H9 (cell line): ENCODE results near the gene TMEM131. TPM values are rescaled to one million over a fixed set of nuclear protein-coding genes. Genes with fewer than 3 reads are reported as not detected.

ENCODE experiments used
- DNase-seq: peaks from one replicate; pipeline ENCODE4 v3.0.0-alpha.2; 2017
- H2AFZ ChIP-seq: one replicate; pipeline ENCODE4 v1.6.1; 2013; ENCODE audit warnings: mild to moderate bottlenecking, low read length, control low read depth, moderate library complexity
- H2AK5ac ChIP-seq: 2 replicates; pipeline ENCODE4 v1.6.1; 2013; ENCODE audit warnings: low read length, control low read depth, mixed read lengths; ENCODE audit not compliant: insufficient read length
- H2BK120ac ChIP-seq: one replicate; pipeline ENCODE4 v1.6.1; 2013; ENCODE audit warnings: low read depth, mild to moderate bottlenecking, low read length, control low read depth, inconsistent platforms; ENCODE audit not compliant: poor library complexity, severe bottlenecking
- H2BK12ac ChIP-seq: 2 replicates; pipeline ENCODE4 v1.6.1; 2013; ENCODE audit warnings: low read length, control low read depth, mixed read lengths, low read depth; ENCODE audit not compliant: insufficient read length
- H2BK15ac ChIP-seq: 2 replicates; pipeline ENCODE4 v1.6.1; 2013; ENCODE audit warnings: low read depth, low read length, control low read depth
- H2BK20ac ChIP-seq: one replicate; pipeline ENCODE4 v1.6.1; 2013; ENCODE audit warnings: low read depth, mild to moderate bottlenecking, low read length, control low read depth, inconsistent platforms; ENCODE audit not compliant: poor library complexity, severe bottlenecking
- H2BK5ac ChIP-seq: 2 replicates; pipeline ENCODE4 v1.6.1; 2013; ENCODE audit warnings: low read length, control low read depth, mixed read lengths; ENCODE audit not compliant: insufficient read length
- H3K14ac ChIP-seq: 2 replicates; pipeline ENCODE4 v1.6.1; 2013; ENCODE audit warnings: low read length, control low read depth; ENCODE audit not compliant: insufficient read depth
- H3K18ac ChIP-seq: 2 replicates; pipeline ENCODE4 v1.6.1; 2013; ENCODE audit warnings: low read depth, mild to moderate bottlenecking, mixed read lengths, low read length, control low read depth; ENCODE audit not compliant: insufficient read length
- H3K23ac ChIP-seq: 2 replicates; pipeline ENCODE4 v1.6.1; 2013; ENCODE audit warnings: low read length, control low read depth, mixed read lengths, low read depth; ENCODE audit not compliant: insufficient read length
- H3K23me2 ChIP-seq: 2 replicates; pipeline ENCODE4 v1.6.1; 2013; ENCODE audit warnings: low read depth, mild to moderate bottlenecking, mixed read lengths, low read length, control low read depth; ENCODE audit not compliant: insufficient read length, poor library complexity, severe bottlenecking
- H3K27ac ChIP-seq: 2 replicates; pipeline ENCODE4 v1.5.1; 2013; ENCODE audit warnings: low read length, control low read depth, mixed read lengths, low read depth; ENCODE audit not compliant: insufficient read length
- H3K27me3 ChIP-seq: 2 replicates; pipeline ENCODE4 v1.6.1; 2013; ENCODE audit warnings: low read length, control low read depth, inconsistent platforms; ENCODE audit not compliant: insufficient read depth
- H3K4ac ChIP-seq: 2 replicates; pipeline ENCODE4 v1.6.1; 2013; ENCODE audit warnings: low read depth, mild to moderate bottlenecking, control low read depth, inconsistent platforms, low read length, moderate library complexity
- H3K4me1 ChIP-seq: 2 replicates; pipeline ENCODE4 v1.6.1; 2013; ENCODE audit warnings: low read length, control low read depth, inconsistent platforms; ENCODE audit not compliant: insufficient read depth
- H3K4me2 ChIP-seq: 2 replicates; pipeline ENCODE4 v1.6.1; 2013; ENCODE audit warnings: low read length, control low read depth, mixed read lengths; ENCODE audit not compliant: insufficient read length, insufficient read depth
- H3K56ac ChIP-seq: 2 replicates; pipeline ENCODE4 v1.6.1; 2013; ENCODE audit warnings: low read depth, mild to moderate bottlenecking, mixed read lengths, low read length, control low read depth; ENCODE audit not compliant: insufficient read length
- H3K79me1 ChIP-seq: 2 replicates; pipeline ENCODE4 v1.6.1; 2013; ENCODE audit warnings: low read depth, mild to moderate bottlenecking, moderate library complexity, low read length, control low read depth, inconsistent platforms; ENCODE audit not compliant: insufficient read depth, poor library complexity, severe bottlenecking
- H3K79me2 ChIP-seq: 2 replicates; pipeline ENCODE4 v1.6.1; 2013; ENCODE audit warnings: low read length, control low read depth, inconsistent platforms; ENCODE audit not compliant: insufficient read depth
- H3K9ac ChIP-seq: 2 replicates; pipeline ENCODE4 v1.6.1; 2013; ENCODE audit warnings: low read length, control low read depth, mixed read lengths; ENCODE audit not compliant: insufficient read length; ENCODE audit errors: extremely low read depth
- H3K9me3 ChIP-seq: one replicate; pipeline ENCODE4 v1.6.1; 2013; ENCODE audit warnings: low read depth, low read length, inconsistent platforms; ENCODE audit not compliant: control insufficient read depth
- H3T11ph ChIP-seq: one replicate; pipeline ENCODE4 v1.6.1; 2013; ENCODE audit warnings: mild to moderate bottlenecking, low read length, control low read depth, inconsistent platforms
- H4K20me1 ChIP-seq: one replicate; pipeline ENCODE4 v1.6.1; 2013; ENCODE audit not compliant: control insufficient read depth, insufficient read length, insufficient read depth
- H4K5ac ChIP-seq: 2 replicates; pipeline ENCODE4 v1.6.1; 2013; ENCODE audit warnings: low read depth, mild to moderate bottlenecking, mixed read lengths, low read length, control low read depth; ENCODE audit not compliant: insufficient read length
- H4K8ac ChIP-seq: replicated peaks from 2 replicates; pipeline ENCODE4 v1.6.1; 2013; ENCODE audit warnings: low read length, control low read depth, mixed read lengths, low read depth; ENCODE audit not compliant: insufficient read length
- H4K91ac ChIP-seq: 2 replicates; pipeline ENCODE4 v1.6.1; 2013; ENCODE audit warnings: low read depth, mild to moderate bottlenecking, moderate library complexity, mixed read lengths, low read length, control low read depth; ENCODE audit not compliant: insufficient read length
- H3K27ac Mint-ChIP-seq, 3 experiments: 2 replicates in 2 of 3; 3 replicates in 1 of 3; pipeline ENCODE4 v1.8.0; 2020 to 2021; ENCODE audit warnings: mixed read lengths in 3 of 3, mild to moderate bottlenecking in 1 of 3, moderate library complexity in 1 of 3
- H3K27me3 Mint-ChIP-seq: 2 replicates; pipeline ENCODE4 v1.8.0; 2021; ENCODE audit warnings: low read depth, mild to moderate bottlenecking, moderate library complexity, mixed read lengths
- H3K36me3 Mint-ChIP-seq, 3 experiments: 2 replicates in 2 of 3; 3 replicates in 1 of 3; pipeline ENCODE4 v1.8.0; 2020 to 2021; ENCODE audit warnings: low read depth in 3 of 3, mixed read lengths in 3 of 3; ENCODE audit not compliant: insufficient read depth in 1 of 3
- H3K4me1 Mint-ChIP-seq, 2 experiments: 2 replicates each; pipeline ENCODE4 v1.8.0; 2020; ENCODE audit warnings: mixed read lengths in 2 of 2
- H3K4me3 Mint-ChIP-seq, 2 experiments: 2 replicates in 1 of 2; 3 replicates in 1 of 2; pipeline ENCODE4 v1.8.0; 2020 to 2021; ENCODE audit warnings: mild to moderate bottlenecking in 2 of 2, mixed read lengths in 2 of 2, moderate library complexity in 1 of 2
- H3K9me3 Mint-ChIP-seq, 2 experiments: 2 replicates in 1 of 2; 3 replicates in 1 of 2; pipeline ENCODE4 v1.8.0; 2020; ENCODE audit warnings: mild to moderate bottlenecking in 2 of 2, mixed read lengths in 2 of 2, moderate library complexity in 1 of 2
- CTCF ChIP-seq: fragments of 200-600 bp; sonication (generic); conservative IDR thresholded peaks from 3 replicates; pipeline ENCODE4 v1.8.0; 2021; ENCODE audit warnings: antibody characterized with exemption, mild to moderate bottlenecking
- WGBS: extraction: QIAGEN DNeasy Blood & Tissue Kit; methylation state at CpG from one replicate; pipeline ENCODE4 v1.1.7; 2013; ENCODE audit warnings: missing lambda C conversion rate, low lambda C conversion rate, mixed read lengths; ENCODE audit not compliant: insufficient read length; ENCODE audit errors: extremely low coverage; 5-methylcytosine and 5-hydroxymethylcytosine counted together
- total RNA-seq: library from RNA; stranded (reverse); gene quantifications from 2 replicates; pipeline ENCODE4 v1.2.1, GENCODE V29; 2021

The TMEM131 gene
- total RNA-seq, 1 experiment from 2014 or later = 20.9 TPM

DNA sequence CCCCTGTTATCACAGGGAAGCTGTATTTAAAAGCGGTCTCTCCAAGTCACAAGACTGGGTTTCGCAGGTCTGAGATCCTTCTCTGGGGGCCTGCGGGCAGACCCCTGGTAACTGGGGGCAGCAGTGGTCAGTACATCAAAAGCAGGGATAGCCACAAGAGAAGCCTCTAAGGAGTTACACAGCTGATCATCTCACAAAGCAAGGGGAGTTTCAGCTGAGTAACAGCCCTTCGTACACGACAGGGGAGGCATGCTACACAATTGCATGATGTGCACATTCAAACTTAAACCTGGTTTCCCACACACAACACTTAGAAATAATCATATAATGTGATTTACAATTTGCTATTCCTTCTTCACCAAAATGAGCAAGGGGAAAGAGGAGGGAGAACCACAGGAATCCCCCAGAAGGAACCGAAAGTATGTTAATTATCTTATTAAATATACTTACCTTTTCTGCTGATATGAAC is 87.5 kb downstream of the TMEM131 start:
- no peaks in the 10 kb centered on the region for H4K20me1 ChIP-seq
- Mint-ChIP-seq H3K4me1 (no peaks in the 10 kb centered on the region), H3K27me3 (no peaks in the 10 kb centered on the region), H3K36me3 (peaks cover 0 to 6% (median 0%) of the 10 kb centered on the region in 3 experiments; a peak in 1 of 7 replicates), H3K4me3 (no peak overlapping the region), H3K9me3 (no peaks in the 10 kb centered on the region), H3K27ac (no peak overlapping the region; a peak in 1 of 7 replicates)
- H3T11ph ChIP-seq = no peak overlapping the region
- no peak overlapping the region for H2BK12ac ChIP-seq
- H3K9me3 ChIP-seq = no peaks in the 10 kb centered on the region
- no peak overlapping the region for H3K9ac ChIP-seq
- no peak overlapping the region for H3K4ac ChIP-seq
- no CpG with 5 or more reads among the region's 6 CpGs for WGBS
- no peak overlapping the region for H3K4me2 ChIP-seq
- no peaks in the 10 kb centered on the region for H3K23me2 ChIP-seq
- H3K79me2 ChIP-seq = no peaks in the 10 kb centered on the region
- H3K79me1 ChIP-seq = no peaks in the 10 kb centered on the region
- H4K8ac ChIP-seq = no peak overlapping the region
- no peak overlapping the region for H3K56ac ChIP-seq
- H2AFZ ChIP-seq = no peak overlapping the region
- DNase-seq = no peak
- H3K4me1 ChIP-seq = no peaks in the 10 kb centered on the region
- no peak overlapping the region for H2BK5ac ChIP-seq
- no peak for TF ChIP-seq CTCF
- H3K23ac ChIP-seq = no peak overlapping the region
- H4K91ac ChIP-seq = no peak overlapping the region
- H3K27me3 ChIP-seq = no peaks in the 10 kb centered on the region; the same call in 1 of the 2 replicates
- no peak overlapping the region for H3K27ac ChIP-seq
- H2BK120ac ChIP-seq = no peak overlapping the region
- no peak overlapping the region for H2AK5ac ChIP-seq
- no peak overlapping the region for H4K5ac ChIP-seq
- H3K14ac ChIP-seq = no peak overlapping the region
- no peak overlapping the region for H3K18ac ChIP-seq
- H2BK15ac ChIP-seq = no peak overlapping the region
- H2BK20ac ChIP-seq = no peak overlapping the region
